Stimulated activated CD4-positive, alpha-beta T cell treated with anti-CD3 and anti-CD28 coated beads, Interleukin-2, amount 100 ng/mL, for 48 hours (primary cell): Measurements from ENCODE around the gene GABARAPL2.
"Not testable (repeated sequence)": the region's sequence is repeated elsewhere in the genome, so short reads cannot be mapped to it uniquely, and the experiment has no call there.

Source experiments
- DNase-seq, 2 donors: peaks; one replicate each; pipeline ENCODE4 v3.0.0-alpha.2; 2020

The GABARAPL2 gene

GRCh38 chr16:75555707-75556430 lies 10.3 kb upstream of the GABARAPL2 start, which contains the start of gene TMEM231:
TMEM231 (minus strand) TSS chr16:75556252; CDS start chr16:75556209, 43 bp downstream.
- DNase-seq: peak; percentile 95 to 97

GRCh38 chr16:75556431-75556950 lies 9.7 kb upstream of the GABARAPL2 start:
- DNase-seq: no peak

- DNase-seq: no peak
These were observed 7.3 kb upstream of the GABARAPL2 start for GRCh38 chr16:75558846-75559401.

- DNase-seq: no peak
These were observed 6.4 kb upstream of the GABARAPL2 start for GRCh38 chr16:75559564-75560372.

GRCh38 chr16:75565640-75566039 lies 539 bp upstream of the GABARAPL2 start:
- DNase-seq: no peak

- DNase-seq: no peak
These were observed 628 bp downstream of the GABARAPL2 start for GRCh38 chr16:75566758-75567255.

- DNase-seq: no peak
These were observed 1.7 kb downstream of the GABARAPL2 start for GRCh38 chr16:75567911-75568310.

GRCh38 chr16:75570396-75571065 lies 4.4 kb downstream of the GABARAPL2 start:
- DNase-seq: no peak

- no peak for DNase-seq
These were observed 6.8 kb downstream of the GABARAPL2 start for GRCh38 chr16:75572864-75573542.

GRCh38 chr16:75573955-75574354 lies 7.8 kb downstream of the GABARAPL2 start:
- no peak for DNase-seq

GRCh38 chr16:75575958-75576357 lies 9.8 kb downstream of the GABARAPL2 start:
- DNase-seq: no peak

- no peak for DNase-seq
These were observed 10.2 kb downstream of the GABARAPL2 start for GRCh38 chr16:75576384-75576811.

GRCh38 chr16:75578212-75578611 lies 12.0 kb downstream of the GABARAPL2 start:
- DNase-seq: no peak

GRCh38 chr16:75578725-75579124 lies 12.5 kb downstream of the GABARAPL2 start:
- DNase-seq: no peak

GRCh38 chr16:75579281-75579834 lies 13.2 kb downstream of the GABARAPL2 start:
- DNase-seq: no peak

- no peak for DNase-seq
These were observed 17.9 kb downstream of the GABARAPL2 start for GRCh38 chr16:75584108-75584507.

GRCh38 chr16:75588716-75589115 lies 22.5 kb downstream of the GABARAPL2 start:
- no peak for DNase-seq

- no peak for DNase-seq
These were observed 23.1 kb downstream of the GABARAPL2 start for GRCh38 chr16:75589306-75589705.

- no peak for DNase-seq
These were observed 25.0 kb downstream of the GABARAPL2 start for GRCh38 chr16:75590920-75591843.

- not testable (repeated sequence) for DNase-seq
These were observed 25.7 kb downstream of the GABARAPL2 start for GRCh38 chr16:75591927-75592326.

- no peak for DNase-seq
These were observed 27.1 kb downstream of the GABARAPL2 start for GRCh38 chr16:75593308-75593707.
